Measurements from ENCODE around the gene FRMD5.

DNA sequence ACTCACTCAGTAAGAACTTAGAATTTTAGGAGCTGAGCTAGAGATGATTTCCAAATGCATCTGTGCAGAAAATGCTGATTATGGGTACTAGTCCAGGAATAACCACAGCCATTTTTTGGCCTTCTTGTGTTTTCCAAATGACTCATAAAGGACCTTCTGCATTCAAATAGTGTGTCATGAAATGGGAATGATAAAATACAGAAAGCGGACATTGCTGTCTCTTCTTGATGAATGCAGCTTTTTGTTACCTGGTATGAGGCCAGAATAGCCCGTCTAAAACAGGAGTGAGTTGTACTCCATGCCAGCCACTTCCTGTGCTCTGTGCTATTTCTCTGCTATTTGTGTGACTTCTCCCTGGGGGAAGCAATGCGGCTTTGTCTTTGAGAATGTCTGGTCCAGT, 20.5 kb upstream of the FRMD5 start:
- TF ChIP-seq CTCF (IDR thresholded peaks at IDR 0.05) (no peak), POLR2A (IDR thresholded peaks at IDR 0.05) (no peak)
